IPS-NIHi7 (cell line): Measurements from ENCODE around the gene SND1.

Source experiments
- DNase-seq: peaks from one replicate; pipeline ENCODE4 v3.0.0; 2012; ENCODE audit warnings: mixed read lengths; ENCODE audit errors: extremely low spot score

The SND1 gene

GRCh38 chr7:127995881-127996215, 343.9 kb downstream of the SND1 start:
- DNase-seq: no peak

- no peak for DNase-seq
These were observed 344.5 kb downstream of the SND1 start for GRCh38 chr7:127996253-127997071.

GRCh38 chr7:127997226-127997922, 345.4 kb downstream of the SND1 start:
- DNase-seq: no peak

- no peak for DNase-seq
These were observed 346.7 kb downstream of the SND1 start for GRCh38 chr7:127998671-127999070.

- no peak for DNase-seq
These were observed 348.1 kb downstream of the SND1 start for GRCh38 chr7:128000048-128000447.

GRCh38 chr7:128000854-128001265, 348.9 kb downstream of the SND1 start:
- DNase-seq: no peak

- no peak for DNase-seq
These were observed 351.2 kb downstream of the SND1 start for GRCh38 chr7:128003167-128003566.

GRCh38 chr7:128003787-128004186, 351.8 kb downstream of the SND1 start:
- DNase-seq: no peak

- no peak for DNase-seq
These were observed 352.6 kb downstream of the SND1 start for GRCh38 chr7:128004623-128005022.

- no peak for DNase-seq
These were observed 353.1 kb downstream of the SND1 start for GRCh38 chr7:128005117-128005516.

- DNase-seq: no peak
These were observed 353.8 kb downstream of the SND1 start for GRCh38 chr7:128005759-128006159.

- DNase-seq: no peak
These were observed 354.7 kb downstream of the SND1 start for GRCh38 chr7:128006550-128007302.

GRCh38 chr7:128007303-128007680, 355.3 kb downstream of the SND1 start:
- no peak for DNase-seq

- no peak for DNase-seq
These were observed 356.1 kb downstream of the SND1 start for GRCh38 chr7:128008141-128008540.

- no peak for DNase-seq
These were observed 356.8 kb downstream of the SND1 start for GRCh38 chr7:128008744-128009143.

GRCh38 chr7:128010391-128011127, 358.6 kb downstream of the SND1 start:
- peak; percentile 49 for DNase-seq

GRCh38 chr7:128011131-128011661, 359.2 kb downstream of the SND1 start:
- no peak for DNase-seq

GRCh38 chr7:128014811-128015210, 362.8 kb downstream of the SND1 start:
- no peak for DNase-seq

- DNase-seq: no peak
These were observed 365.5 kb downstream of the SND1 start for GRCh38 chr7:128017460-128017859.

GRCh38 chr7:128017862-128018845, 366.2 kb downstream of the SND1 start:
- no peak for DNase-seq
